Measurements from ENCODE around the gene VEZT. TPM values are rescaled to one million over a fixed set of nuclear protein-coding genes. Genes with fewer than 3 reads are reported as not detected.
"Not testable (repeated sequence)": the region's sequence is repeated elsewhere in the genome, so short reads cannot be mapped to it uniquely, and the experiment has no call there.

The VEZT gene
- total and polyA plus RNA-seq, 2 experiments from 2014 or later = 37.9 to 84.2 TPM

- Histone ChIP-seq H2AFZ (no peak overlapping the region), H3K36me3 (replicated peaks; ENCODE audit: insufficient read depth, low read depth) (no peaks in the 10 kb centered on the region), H3K4me2 (no peak overlapping the region), H3K79me2 (no peaks in the 10 kb centered on the region), H3K4me1 (ENCODE audit: insufficient read depth) (peaks cover 23% of the 10 kb centered on the region), H3K9me3 (ENCODE audit: low read depth) (no peaks in the 10 kb centered on the region), H3K4me3 (no peak overlapping the region), H4K20me1 (ENCODE audit: insufficient read depth, poor library complexity, severe bottlenecking) (no peaks in the 10 kb centered on the region), H3K9me2 (replicated peaks; ENCODE audit: insufficient read depth) (no peaks in the 10 kb centered on the region), H3K27ac (peak overlapping the region; percentile 42), H3K27me3 (no peaks in the 10 kb centered on the region)
- WGBS (ENCODE audit: low lambda C conversion rate, missing lambda C conversion rate) = 50% methylated on average over 4 of the region's 4 CpGs
- no peak for DNase-seq (ENCODE audit: low spot score)
- TF ChIP-seq EZH2phosphoT487 (IDR thresholded peaks at IDR 0.05; ENCODE audit: low read depth, severe bottlenecking, unreplicated experiment) = no peak
- no peak for TF ChIP-seq EZH2 (IDR thresholded peaks at IDR 0.05; ENCODE audit: borderline replicate concordance)
- TF ChIP-seq, protein P1, sequence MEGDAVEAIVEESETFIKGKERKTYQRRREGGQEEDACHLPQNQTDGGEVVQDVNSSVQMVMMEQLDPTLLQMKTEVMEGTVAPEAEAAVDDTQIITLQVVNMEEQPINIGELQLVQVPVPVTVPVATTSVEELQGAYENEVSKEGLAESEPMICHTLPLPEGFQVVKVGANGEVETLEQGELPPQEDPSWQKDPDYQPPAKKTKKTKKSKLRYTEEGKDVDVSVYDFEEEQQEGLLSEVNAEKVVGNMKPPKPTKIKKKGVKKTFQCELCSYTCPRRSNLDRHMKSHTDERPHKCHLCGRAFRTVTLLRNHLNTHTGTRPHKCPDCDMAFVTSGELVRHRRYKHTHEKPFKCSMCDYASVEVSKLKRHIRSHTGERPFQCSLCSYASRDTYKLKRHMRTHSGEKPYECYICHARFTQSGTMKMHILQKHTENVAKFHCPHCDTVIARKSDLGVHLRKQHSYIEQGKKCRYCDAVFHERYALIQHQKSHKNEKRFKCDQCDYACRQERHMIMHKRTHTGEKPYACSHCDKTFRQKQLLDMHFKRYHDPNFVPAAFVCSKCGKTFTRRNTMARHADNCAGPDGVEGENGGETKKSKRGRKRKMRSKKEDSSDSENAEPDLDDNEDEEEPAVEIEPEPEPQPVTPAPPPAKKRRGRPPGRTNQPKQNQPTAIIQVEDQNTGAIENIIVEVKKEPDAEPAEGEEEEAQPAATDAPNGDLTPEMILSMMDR (IDR thresholded peaks at IDR 0.05; ENCODE audit: poor library complexity) = no peak
These were observed 104.7 kb downstream of the VEZT start for GRCh38 chr12:95322326-95322725.

- H3K4me3 ChIP-seq = no peak overlapping the region
- no peaks in the 10 kb centered on the region for H3K27me3 ChIP-seq
- H3K79me2 ChIP-seq = no peaks in the 10 kb centered on the region
- no peaks in the 10 kb centered on the region for H3K9me3 ChIP-seq (ENCODE audit: low read depth)
- DNase-seq (ENCODE audit: low spot score) = no peak
- TF ChIP-seq, protein P1 (IDR thresholded peaks at IDR 0.05; ENCODE audit: poor library complexity) = no peak
- TF ChIP-seq EZH2phosphoT487 (IDR thresholded peaks at IDR 0.05; ENCODE audit: low read depth, severe bottlenecking, unreplicated experiment) = no peak
- H2AFZ ChIP-seq = no peak overlapping the region
- no peaks in the 10 kb centered on the region for H3K9me2 ChIP-seq (replicated peaks; ENCODE audit: insufficient read depth)
- H3K36me3 ChIP-seq (replicated peaks; ENCODE audit: insufficient read depth, low read depth) = no peaks in the 10 kb centered on the region
- H3K27ac ChIP-seq = no peak overlapping the region
- H4K20me1 ChIP-seq (ENCODE audit: insufficient read depth, poor library complexity, severe bottlenecking) = no peaks in the 10 kb centered on the region
- H3K4me2 ChIP-seq = no peak overlapping the region
- peaks cover 23% of the 10 kb centered on the region for H3K4me1 ChIP-seq (ENCODE audit: insufficient read depth)
These were observed 105.6 kb downstream of the VEZT start for GRCh38 chr12:95323212-95323611.

GRCh38 chr12:95324246-95324645, 106.6 kb downstream of the VEZT start:
- 90% methylated on average over 7 of the region's 7 CpGs for WGBS (ENCODE audit: low lambda C conversion rate, missing lambda C conversion rate)
- H3K9me2 ChIP-seq (replicated peaks; ENCODE audit: insufficient read depth); H3K79me2 ChIP-seq; DNase-seq (ENCODE audit: low spot score); H3K4me2 ChIP-seq; H3K9me3 ChIP-seq (ENCODE audit: low read depth); H3K27me3 ChIP-seq; H4K20me1 ChIP-seq (ENCODE audit: insufficient read depth, poor library complexity, severe bottlenecking); H2AFZ ChIP-seq; H3K27ac ChIP-seq; H3K36me3 ChIP-seq (replicated peaks; ENCODE audit: insufficient read depth, low read depth); H3K4me3 ChIP-seq: not testable (repeated sequence)
- peaks cover 23% of the 10 kb centered on the region for H3K4me1 ChIP-seq (ENCODE audit: insufficient read depth)

DNA sequence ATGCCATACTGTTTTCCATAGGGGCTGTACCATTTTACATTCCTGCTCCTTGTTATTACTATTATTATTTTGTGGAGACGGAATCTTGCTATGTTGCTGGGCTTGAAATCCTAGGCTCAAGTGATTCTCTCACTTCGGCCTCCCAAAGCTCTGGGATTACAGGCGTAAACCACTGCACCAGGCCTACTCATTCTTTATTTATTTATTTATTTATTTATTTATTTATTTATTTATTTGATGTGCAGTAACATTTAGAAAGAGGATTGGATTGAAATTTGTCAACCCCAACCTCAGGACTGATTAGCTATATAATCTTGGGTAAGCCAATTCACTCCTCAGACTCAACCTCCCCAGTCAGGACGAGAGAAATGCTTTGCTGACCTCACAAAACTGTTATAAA, 107.9 kb downstream of the VEZT start:
- WGBS (ENCODE audit: low lambda C conversion rate, missing lambda C conversion rate) = 91% methylated on average over 4 of the region's 4 CpGs

More for the DNA sequence above, 107.9 kb downstream of the VEZT start:
- Histone ChIP-seq H3K27ac (no peak overlapping the region), H3K79me2 (no peaks in the 10 kb centered on the region), H4K20me1 (ENCODE audit: insufficient read depth, poor library complexity, severe bottlenecking) (no peaks in the 10 kb centered on the region), H3K4me2 (no peak overlapping the region), H3K36me3 (replicated peaks; ENCODE audit: insufficient read depth, low read depth) (no peaks in the 10 kb centered on the region), H3K9me2 (replicated peaks; ENCODE audit: insufficient read depth) (no peaks in the 10 kb centered on the region), H3K27me3 (no peaks in the 10 kb centered on the region), H2AFZ (no peak overlapping the region), H3K4me1 (ENCODE audit: insufficient read depth) (peaks cover 23% of the 10 kb centered on the region), H3K9me3 (ENCODE audit: low read depth) (no peaks in the 10 kb centered on the region), H3K4me3 (no peak overlapping the region)
- no peak for TF ChIP-seq EZH2 (IDR thresholded peaks at IDR 0.05; ENCODE audit: borderline replicate concordance)
- TF ChIP-seq EZH2phosphoT487 (IDR thresholded peaks at IDR 0.05; ENCODE audit: low read depth, severe bottlenecking, unreplicated experiment) = no peak
- TF ChIP-seq, protein P1 (IDR thresholded peaks at IDR 0.05; ENCODE audit: poor library complexity) = no peak
- DNase-seq (ENCODE audit: low spot score) = no peak
